HG03342 (cell line): ENCODE results near the gene PDK3.

Source experiments
- ATAC-seq: cut with Tn5 transposase; IDR thresholded peaks from one replicate; pipeline ENCODE4 v1.9.1; 2021; ENCODE audit warnings: mild to moderate bottlenecking, moderate library complexity; ENCODE audit not compliant: unreplicated experiment

Gene PDK3

GRCh38 chrX:24480400-24480865, 15.3 kb downstream of the PDK3 start:
- ATAC-seq, result peak; percentile 43

- ATAC-seq, result no peak
Measured at GRCh38 chrX:24482823-24483415, 17.8 kb downstream of the PDK3 start.

DNA sequence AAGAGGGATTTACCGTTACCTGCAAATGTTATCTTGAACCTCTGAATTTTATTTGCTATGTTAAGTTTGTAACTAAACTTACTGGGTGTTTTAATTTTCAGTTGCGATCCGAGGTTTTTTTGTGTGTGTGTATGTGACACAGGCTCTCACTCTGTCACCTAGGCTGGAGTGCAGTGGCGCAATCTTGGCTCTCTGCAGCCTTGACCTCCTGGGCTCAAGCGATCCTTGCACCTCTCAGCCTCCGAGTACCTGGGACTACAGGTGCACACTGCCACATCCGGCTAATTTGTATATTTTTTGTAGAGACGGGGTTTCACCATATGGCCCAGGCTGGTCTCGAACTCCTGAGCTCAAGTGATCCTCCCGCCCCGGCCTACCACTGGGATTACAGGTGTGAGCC, 18.5 kb downstream of the PDK3 start:
- ATAC-seq, result no peak

- no peak for ATAC-seq
Measured at GRCh38 chrX:24485323-24485722, 20.2 kb downstream of the PDK3 start.

- ATAC-seq, result no peak
Measured at GRCh38 chrX:24485976-24486680, 21.0 kb downstream of the PDK3 start.

DNA sequence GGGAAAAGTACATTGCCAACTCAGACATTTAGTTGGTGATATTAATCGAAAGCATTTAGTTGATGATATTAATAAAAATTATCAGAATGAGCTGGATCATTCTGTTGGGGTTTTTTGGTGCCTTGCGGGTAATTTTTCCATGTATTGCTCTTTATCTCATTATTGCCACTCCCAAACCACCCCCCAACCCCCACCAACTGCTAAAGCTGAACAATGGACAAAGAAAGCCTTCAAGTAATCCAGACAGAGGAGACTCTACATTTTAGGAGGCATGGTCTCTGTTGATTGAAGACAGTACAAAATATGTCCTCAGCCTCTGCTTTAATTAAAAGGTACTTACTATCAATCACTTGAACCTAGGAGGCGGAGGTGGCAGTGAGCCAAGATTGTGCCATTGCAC, 22.5 kb downstream of the PDK3 start:
- no peak for ATAC-seq

DNA sequence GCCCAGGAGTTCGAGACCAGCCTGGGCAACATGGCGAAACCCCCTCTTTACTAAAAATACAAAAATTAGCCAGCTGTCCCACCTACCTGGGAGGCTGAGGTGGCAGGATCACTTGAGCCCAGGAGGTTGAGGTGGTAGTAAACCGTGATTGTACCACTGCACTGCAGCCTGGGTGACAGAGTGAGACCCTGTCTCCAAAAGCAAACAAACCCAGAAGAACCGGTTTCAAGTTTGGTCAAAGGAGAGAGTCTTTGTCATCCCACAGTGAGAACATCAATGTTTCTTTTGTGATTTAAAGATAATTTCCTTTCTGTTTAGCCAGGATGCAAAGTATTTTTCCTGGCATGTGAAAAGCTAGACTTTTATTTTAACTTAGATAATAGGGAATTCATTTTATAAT, 26.7 kb downstream of the PDK3 start:
- no peak for ATAC-seq

GRCh38 chrX:24493740-24494581, 28.9 kb downstream of the PDK3 start:
- no peak for ATAC-seq

DNA sequence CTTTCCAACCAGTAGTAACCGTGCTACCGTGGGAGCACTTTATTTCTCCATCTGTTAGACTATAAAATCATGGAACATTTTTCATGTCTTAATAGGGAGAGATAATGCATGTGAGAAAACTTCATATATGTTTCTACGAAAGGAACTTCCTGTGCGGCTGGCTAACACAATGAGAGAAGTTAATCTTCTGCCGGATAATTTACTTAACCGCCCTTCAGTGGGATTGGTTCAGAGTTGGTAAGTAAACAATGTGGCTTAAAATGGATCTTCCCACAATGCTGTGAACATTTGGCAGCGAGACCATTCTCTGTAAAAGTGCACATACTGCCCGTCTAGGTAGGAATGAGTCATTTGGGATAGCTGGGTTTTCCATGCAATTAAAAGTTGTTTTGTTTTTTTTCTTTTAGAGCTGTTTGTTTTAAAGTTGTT, 29.6 kb downstream of the PDK3 start:
- no peak for ATAC-seq

GRCh38 chrX:24495700-24496099, 30.6 kb downstream of the PDK3 start:
- ATAC-seq, result no peak

DNA sequence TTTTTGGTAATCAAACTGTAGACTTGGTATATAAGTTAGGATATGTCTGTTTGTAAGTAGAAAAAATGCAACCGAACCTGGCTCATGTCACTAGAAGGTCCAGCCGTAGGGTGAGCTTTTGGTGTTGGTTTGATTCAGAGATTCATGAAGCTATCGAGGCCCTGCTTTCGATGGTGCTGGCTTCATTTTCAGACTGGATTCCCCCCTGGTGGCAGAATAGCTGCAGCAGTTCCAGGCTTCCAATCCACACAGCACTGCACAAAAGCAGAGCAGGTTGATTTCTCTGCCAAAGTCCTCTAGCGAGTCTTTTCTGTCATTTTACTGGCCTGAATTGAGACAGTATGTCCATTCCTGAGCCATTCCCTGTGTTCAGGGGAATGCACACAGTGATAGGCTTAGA, 33.1 kb downstream of the PDK3 start:
- ATAC-seq, result no peak

DNA sequence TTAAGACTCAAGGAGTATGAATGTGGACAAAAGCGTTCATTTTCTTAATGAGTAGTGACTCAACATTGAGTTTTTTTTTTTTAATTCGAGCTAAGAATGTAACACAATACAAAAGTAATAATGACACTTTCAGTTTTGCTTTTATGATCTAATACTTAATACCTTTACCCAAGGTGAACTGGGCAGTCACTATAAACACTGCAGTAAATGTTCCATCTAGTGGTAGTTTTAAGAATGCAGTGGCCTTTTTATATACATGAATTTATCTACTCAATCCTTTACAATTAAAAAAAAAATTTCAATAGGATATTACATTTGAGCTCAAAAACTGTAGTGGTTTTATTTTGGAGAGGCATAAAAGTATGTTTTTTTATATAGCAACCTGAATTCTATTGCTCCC, 33.9 kb downstream of the PDK3 start:
- no peak for ATAC-seq

DNA sequence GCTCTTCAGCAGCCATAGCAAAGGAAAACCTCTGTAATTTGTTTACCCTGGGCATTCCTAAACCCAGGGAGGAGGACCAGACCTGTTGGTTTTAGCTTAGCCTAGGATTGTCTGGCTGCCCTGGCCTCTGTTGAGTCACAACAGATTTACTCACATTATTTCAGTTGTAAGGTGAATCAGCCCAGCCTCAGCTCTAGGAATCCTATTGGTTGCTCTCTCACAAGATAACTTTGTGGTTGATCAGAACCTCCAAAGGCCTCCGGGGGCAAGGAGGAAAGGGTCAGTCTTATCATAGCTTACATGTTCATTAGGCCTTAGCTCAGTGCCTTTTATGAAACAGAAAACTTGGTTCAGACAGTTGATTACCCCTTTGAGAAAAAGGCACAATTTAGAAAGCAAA, 41.0 kb downstream of the PDK3 start:
- ATAC-seq, result no peak

GRCh38 chrX:24508375-24508774, 43.3 kb downstream of the PDK3 start:
- no peak for ATAC-seq

- peak; percentile 93 for ATAC-seq
Measured at GRCh38 chrX:24513416-24513815, 48.3 kb downstream of the PDK3 start.

DNA sequence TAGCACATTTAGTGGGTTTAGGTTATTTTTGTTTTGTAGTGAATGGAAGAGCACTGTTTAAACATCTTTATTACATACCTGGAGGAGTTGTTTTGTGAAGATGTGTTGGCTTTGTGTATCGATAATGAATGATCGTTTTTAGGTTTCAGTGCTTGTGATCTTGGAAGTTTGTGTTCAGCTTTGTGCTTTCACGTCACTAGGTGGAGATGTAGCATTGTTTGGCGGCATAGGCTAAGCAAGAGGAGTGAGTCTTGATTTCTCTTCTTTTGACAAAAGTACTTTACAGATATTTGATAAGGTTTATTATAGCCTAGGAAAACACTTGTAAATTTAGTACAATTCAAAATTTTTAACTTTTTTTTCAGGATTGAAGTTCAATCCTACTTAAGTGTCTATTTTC, 50.4 kb downstream of the PDK3 start:
- ATAC-seq, result no peak

- ATAC-seq, result no peak
Measured at GRCh38 chrX:24520472-24520871, 55.4 kb downstream of the PDK3 start.

- ATAC-seq, result no peak
Measured at GRCh38 chrX:24525455-24525854, 60.4 kb downstream of the PDK3 start.

- ATAC-seq, result no peak
Measured at GRCh38 chrX:24526616-24527015, 61.5 kb downstream of the PDK3 start.

DNA sequence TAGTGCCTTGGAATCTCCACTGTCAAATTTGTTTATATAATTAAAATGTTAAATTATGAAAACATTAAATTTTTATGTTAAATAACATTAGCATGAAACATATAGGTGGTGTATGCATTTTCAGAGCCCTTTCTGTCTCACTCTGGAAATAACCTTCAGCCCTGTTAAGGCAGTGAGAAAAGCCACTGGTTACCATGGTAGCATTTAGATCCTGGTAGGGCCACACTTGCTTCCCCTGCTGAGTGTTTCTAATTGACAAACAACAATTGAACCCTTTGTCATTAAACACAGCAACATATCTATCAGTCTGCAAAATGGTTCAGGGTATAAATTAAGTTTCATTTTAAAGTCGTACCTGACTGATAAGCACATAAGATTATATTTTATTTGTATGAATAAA, 63.5 kb downstream of the PDK3 start:
- no peak for ATAC-seq

- ATAC-seq, result no peak
Measured at GRCh38 chrX:24536551-24536950, 71.5 kb downstream of the PDK3 start.

- ATAC-seq, result no peak
Measured at GRCh38 chrX:24542756-24543155, 77.7 kb downstream of the PDK3 start.
